Measurements from ENCODE around the gene TPPP. TPM values are rescaled to one million over a fixed set of nuclear protein-coding genes. Genes with fewer than 3 reads are reported as not detected.
"Not testable (repeated sequence)": the region's sequence is repeated elsewhere in the genome, so short reads cannot be mapped to it uniquely, and the experiment has no call there.

Gene TPPP
- total RNA-seq, 2 donors from 2014 or later = 0.05 TPM; not detected in 1

- H3K36me3 Mint-ChIP-seq; H3K4me1 Mint-ChIP-seq (ENCODE audit: low read depth in 2 of 2); DNase-seq (ENCODE audit: low spot score); H3K9me3 Mint-ChIP-seq; ATAC-seq; H3K4me3 Mint-ChIP-seq; H3K27ac Mint-ChIP-seq: not testable (repeated sequence)
- peaks cover 14 to 45% of the 10 kb centered on the region in 2 donors for H3K27me3 Mint-ChIP-seq
These were observed 20.5 kb upstream of the TPPP start for GRCh38 chr5:713686-714085.

GRCh38 chr5:708848-709517 lies 15.8 kb upstream of the TPPP start:
- not testable (repeated sequence) for H3K4me3 Mint-ChIP-seq; H3K9me3 Mint-ChIP-seq; DNase-seq (ENCODE audit: low spot score); H3K4me1 Mint-ChIP-seq (ENCODE audit: low read depth in 2 of 2); H3K27ac Mint-ChIP-seq; H3K36me3 Mint-ChIP-seq
- peaks cover 3 to 21% of the 10 kb centered on the region in 2 donors for H3K27me3 Mint-ChIP-seq
- peak; percentile 45 to 53 for ATAC-seq

GRCh38 chr5:708374-708773 lies 15.2 kb upstream of the TPPP start:
- not testable (repeated sequence) for H3K36me3 Mint-ChIP-seq; H3K9me3 Mint-ChIP-seq; H3K27ac Mint-ChIP-seq; DNase-seq (ENCODE audit: low spot score); H3K4me1 Mint-ChIP-seq (ENCODE audit: low read depth in 2 of 2); H3K4me3 Mint-ChIP-seq; ATAC-seq
- H3K27me3 Mint-ChIP-seq = peaks cover 3 to 19% of the 10 kb centered on the region in 2 donors

- peaks cover 9 to 20% of the 10 kb centered on the region in 2 donors for H3K27me3 Mint-ChIP-seq
- H3K27ac Mint-ChIP-seq; H3K4me3 Mint-ChIP-seq; H3K36me3 Mint-ChIP-seq; H3K4me1 Mint-ChIP-seq (ENCODE audit: low read depth in 2 of 2); ATAC-seq; DNase-seq (ENCODE audit: low spot score); H3K9me3 Mint-ChIP-seq: not testable (repeated sequence)
These were observed 13.0 kb upstream of the TPPP start for GRCh38 chr5:706127-706526.

GRCh38 chr5:696753-697702 lies 3.9 kb upstream of the TPPP start:
- not testable (repeated sequence) for H3K36me3 Mint-ChIP-seq; ATAC-seq; H3K4me1 Mint-ChIP-seq (ENCODE audit: low read depth in 2 of 2); H3K27ac Mint-ChIP-seq; H3K9me3 Mint-ChIP-seq; H3K4me3 Mint-ChIP-seq; DNase-seq (ENCODE audit: low spot score)
- H3K27me3 Mint-ChIP-seq = peaks cover 11 to 16% of the 10 kb centered on the region in 2 donors

GRCh38 chr5:696191-696590 lies 3.0 kb upstream of the TPPP start:
- peak; percentile 31 for DNase-seq (ENCODE audit: low spot score)
- not testable (repeated sequence) for H3K4me1 Mint-ChIP-seq (ENCODE audit: low read depth in 2 of 2); H3K36me3 Mint-ChIP-seq; H3K27ac Mint-ChIP-seq; H3K4me3 Mint-ChIP-seq; H3K9me3 Mint-ChIP-seq; ATAC-seq
- peaks cover 10 to 13% of the 10 kb centered on the region in 2 donors for H3K27me3 Mint-ChIP-seq

GRCh38 chr5:695475-695874 lies 2.3 kb upstream of the TPPP start:
- not testable (repeated sequence) for H3K4me3 Mint-ChIP-seq; DNase-seq (ENCODE audit: low spot score); H3K27ac Mint-ChIP-seq; H3K36me3 Mint-ChIP-seq; ATAC-seq; H3K9me3 Mint-ChIP-seq; H3K4me1 Mint-ChIP-seq (ENCODE audit: low read depth in 2 of 2)
- peaks cover 7 to 13% of the 10 kb centered on the region in 2 donors for H3K27me3 Mint-ChIP-seq

GRCh38 chr5:694042-694431 lies 885 bp upstream of the TPPP start:
- not testable (repeated sequence) for DNase-seq (ENCODE audit: low spot score); H3K4me1 Mint-ChIP-seq (ENCODE audit: low read depth in 2 of 2); H3K36me3 Mint-ChIP-seq; ATAC-seq; H3K9me3 Mint-ChIP-seq; H3K27ac Mint-ChIP-seq; H3K27me3 Mint-ChIP-seq; H3K4me3 Mint-ChIP-seq

GRCh38 chr5:692529-693041 lies 567 bp downstream of the TPPP start:
- H3K4me3 Mint-ChIP-seq = peak overlapping the region; percentile 62
- not testable (repeated sequence) for DNase-seq (ENCODE audit: low spot score); H3K4me1 Mint-ChIP-seq (ENCODE audit: low read depth in 2 of 2); H3K27ac Mint-ChIP-seq; H3K9me3 Mint-ChIP-seq; H3K27me3 Mint-ChIP-seq; H3K36me3 Mint-ChIP-seq
- ATAC-seq = peak in 1 of 2 donors; percentile 0

GRCh38 chr5:691817-692528 lies 1.2 kb downstream of the TPPP start:
- Mint-ChIP-seq H3K9me3 (no peaks in the 10 kb centered on the region), H3K27ac (no peak overlapping the region), H3K27me3 (no peaks in the 10 kb centered on the region), H3K4me1 (ENCODE audit: low read depth in 2 of 2) (no peaks in the 10 kb centered on the region), H3K4me3 (peak overlapping the region; percentile 62), H3K36me3 (no peaks in the 10 kb centered on the region)
- DNase-seq (ENCODE audit: low spot score) (no peak), ATAC-seq (no peak)

- not testable (repeated sequence) for DNase-seq (ENCODE audit: low spot score); H3K27ac Mint-ChIP-seq; H3K4me3 Mint-ChIP-seq; H3K36me3 Mint-ChIP-seq; H3K4me1 Mint-ChIP-seq (ENCODE audit: low read depth in 2 of 2); ATAC-seq; H3K27me3 Mint-ChIP-seq; H3K9me3 Mint-ChIP-seq
These were observed 2.1 kb downstream of the TPPP start for GRCh38 chr5:691049-691448.

GRCh38 chr5:690293-690692 lies 2.9 kb downstream of the TPPP start:
- not testable (repeated sequence) for H3K36me3 Mint-ChIP-seq; H3K4me3 Mint-ChIP-seq; H3K4me1 Mint-ChIP-seq (ENCODE audit: low read depth in 2 of 2); H3K27ac Mint-ChIP-seq; ATAC-seq; DNase-seq (ENCODE audit: low spot score); H3K9me3 Mint-ChIP-seq; H3K27me3 Mint-ChIP-seq

- DNase-seq (ENCODE audit: low spot score); ATAC-seq; H3K36me3 Mint-ChIP-seq; H3K4me3 Mint-ChIP-seq; H3K27me3 Mint-ChIP-seq; H3K4me1 Mint-ChIP-seq (ENCODE audit: low read depth in 2 of 2); H3K27ac Mint-ChIP-seq; H3K9me3 Mint-ChIP-seq: not testable (repeated sequence)
These were observed 4.7 kb downstream of the TPPP start for GRCh38 chr5:688348-689010.

Measured in natural killer cell treated with Interleukin-12 subunit alpha and Interleukin-12 subunit beta and Interleukin-15 and Interleukin-18, amount 100 ng/mL, for 72 hours (primary cell).